C4-2B (cell line): ENCODE measurements around the gene BAHD1.

Source experiments
- H3K27ac ChIP-seq: fragments of 450-650 bp; 2 replicates; pipeline ENCODE4 v1.5.1; 2017
- CTCF ChIP-seq: fragments of 450-650 bp; conservative IDR thresholded peaks from 2 replicates; pipeline ENCODE4 v1.5.1; 2017; ENCODE audit warnings: mild to moderate bottlenecking
- ZFX ChIP-seq: fragments of 450-650 bp; IDR thresholded peaks from 2 replicates; pipeline ENCODE4 v1.6.1; 2017

Gene BAHD1

GRCh38 chr15:40440743-40441564, at the start of gene BAHD1:
Gene BAHD1, plus strand, starts transcription at chr15:40440953. Its CDS starts 17,512 bp downstream, at chr15:40458465.
- no peak; the same call in 1 of the 2 replicates for TF ChIP-seq CTCF
- 0 out of 2 replicates have a peak, but pooled peaks have one; percentile 9 for TF ChIP-seq ZFX
- peak within 1 kb of the TSS; percentile 65 for H3K27ac ChIP-seq

GRCh38 chr15:40392986-40393948, 47.5 kb upstream of the BAHD1 start:
- no peak overlapping the region for H3K27ac ChIP-seq
- TF ChIP-seq CTCF (no peak), ZFX (no peak)

- TF ChIP-seq ZFX (no peak), CTCF (no peak)
- H3K27ac ChIP-seq, result no peak overlapping the region
Observed at GRCh38 chr15:40397688-40398412, 42.9 kb upstream of the BAHD1 start.

- no peak overlapping the region for H3K27ac ChIP-seq
- TF ChIP-seq CTCF, result no peak
- no peak for TF ChIP-seq ZFX
Observed at GRCh38 chr15:40398413-40398873, 42.3 kb upstream of the BAHD1 start.

GRCh38 chr15:40399370-40399769, 41.4 kb upstream of the BAHD1 start:
- no peak for TF ChIP-seq CTCF
- no peak for TF ChIP-seq ZFX
- H3K27ac ChIP-seq, result no peak overlapping the region

GRCh38 chr15:40405501-40406381, 35.0 kb upstream of the BAHD1 start, which contains the start of gene IVD:
Gene IVD, plus strand, starts transcription at chr15:40405795. Its CDS starts 33 bp downstream, at chr15:40405828.
- H3K27ac ChIP-seq, result peak within 1 kb of the TSS; percentile 88
- TF ChIP-seq CTCF, result no peak
- TF ChIP-seq ZFX, result peak; percentile 87; the same call in 1 of the 2 replicates
